Epidermal melanocyte (primary cell): ENCODE data around the gene PRSS12.
"Not testable (repeated sequence)": the region's sequence is repeated elsewhere in the genome, so short reads cannot be mapped to it uniquely, and the experiment has no call there.

Source experiments
- DNase-seq: peaks from one replicate; pipeline ENCODE4 v3.0.0; 2011; ENCODE audit warnings: low spot score; ENCODE audit not compliant: insufficient read length

The PRSS12 gene, protein sequence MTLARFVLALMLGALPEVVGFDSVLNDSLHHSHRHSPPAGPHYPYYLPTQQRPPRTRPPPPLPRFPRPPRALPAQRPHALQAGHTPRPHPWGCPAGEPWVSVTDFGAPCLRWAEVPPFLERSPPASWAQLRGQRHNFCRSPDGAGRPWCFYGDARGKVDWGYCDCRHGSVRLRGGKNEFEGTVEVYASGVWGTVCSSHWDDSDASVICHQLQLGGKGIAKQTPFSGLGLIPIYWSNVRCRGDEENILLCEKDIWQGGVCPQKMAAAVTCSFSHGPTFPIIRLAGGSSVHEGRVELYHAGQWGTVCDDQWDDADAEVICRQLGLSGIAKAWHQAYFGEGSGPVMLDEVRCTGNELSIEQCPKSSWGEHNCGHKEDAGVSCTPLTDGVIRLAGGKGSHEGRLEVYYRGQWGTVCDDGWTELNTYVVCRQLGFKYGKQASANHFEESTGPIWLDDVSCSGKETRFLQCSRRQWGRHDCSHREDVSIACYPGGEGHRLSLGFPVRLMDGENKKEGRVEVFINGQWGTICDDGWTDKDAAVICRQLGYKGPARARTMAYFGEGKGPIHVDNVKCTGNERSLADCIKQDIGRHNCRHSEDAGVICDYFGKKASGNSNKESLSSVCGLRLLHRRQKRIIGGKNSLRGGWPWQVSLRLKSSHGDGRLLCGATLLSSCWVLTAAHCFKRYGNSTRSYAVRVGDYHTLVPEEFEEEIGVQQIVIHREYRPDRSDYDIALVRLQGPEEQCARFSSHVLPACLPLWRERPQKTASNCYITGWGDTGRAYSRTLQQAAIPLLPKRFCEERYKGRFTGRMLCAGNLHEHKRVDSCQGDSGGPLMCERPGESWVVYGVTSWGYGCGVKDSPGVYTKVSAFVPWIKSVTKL

DNA sequence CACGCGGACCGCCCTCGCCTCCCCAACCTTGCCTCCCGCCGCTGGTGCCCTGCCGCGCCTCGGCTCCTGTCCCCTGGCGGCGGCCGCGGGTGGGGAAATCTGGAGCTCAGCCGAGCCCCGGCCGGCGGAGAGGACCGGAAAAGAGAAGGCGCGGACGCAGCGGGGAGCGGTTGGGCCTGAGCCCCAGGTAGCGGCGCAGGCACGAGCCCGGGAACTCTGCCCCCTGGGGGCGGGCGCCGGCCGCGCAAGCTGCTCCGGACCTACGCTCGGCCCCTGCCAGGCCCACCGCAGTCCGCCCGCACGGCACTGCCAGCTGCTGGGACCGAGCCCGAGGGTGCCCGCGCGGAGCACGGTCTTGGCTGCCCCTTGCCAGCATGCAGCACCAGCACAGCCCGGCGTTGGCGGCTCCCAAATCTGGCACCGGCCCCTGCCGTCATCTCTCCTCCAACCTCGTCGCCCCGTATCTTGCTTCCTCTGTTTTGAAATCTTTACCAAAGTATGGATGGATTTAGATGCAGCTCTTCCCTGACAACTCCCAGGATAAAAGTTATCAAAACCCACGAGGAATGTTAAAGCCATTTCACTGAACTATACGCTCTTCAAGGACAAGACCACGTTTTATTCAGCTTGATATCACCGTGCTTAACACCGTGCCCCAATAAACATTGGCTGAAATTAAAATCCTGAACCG lies at the start of gene PRSS12:
Gene PRSS12 (minus strand): TSS at position 161 of the 691 bp plus-strand sequence. CDS start 283 bp downstream, outside the sequence.
- DNase-seq = peak; percentile 65

DNA sequence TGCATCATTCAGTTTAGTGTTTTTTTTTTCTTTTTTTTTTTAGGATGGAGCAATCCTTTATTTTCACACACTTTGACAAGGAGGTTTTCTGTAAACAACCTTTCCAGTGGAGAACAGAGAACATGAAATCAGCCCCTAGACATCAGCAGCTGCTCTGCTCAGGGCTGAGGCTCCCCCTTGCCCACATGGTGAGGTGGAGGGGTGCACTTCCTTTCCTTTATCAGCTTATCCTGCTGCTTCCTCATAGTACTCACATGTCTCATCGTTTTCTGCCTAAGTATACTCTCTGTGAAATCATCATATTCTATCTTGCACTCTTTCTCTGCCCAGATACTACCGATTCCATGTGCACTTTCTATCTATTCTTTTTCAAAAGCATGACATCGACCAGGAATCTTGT lies 47.6 kb upstream of the PRSS12 start:
- DNase-seq = no peak

DNA sequence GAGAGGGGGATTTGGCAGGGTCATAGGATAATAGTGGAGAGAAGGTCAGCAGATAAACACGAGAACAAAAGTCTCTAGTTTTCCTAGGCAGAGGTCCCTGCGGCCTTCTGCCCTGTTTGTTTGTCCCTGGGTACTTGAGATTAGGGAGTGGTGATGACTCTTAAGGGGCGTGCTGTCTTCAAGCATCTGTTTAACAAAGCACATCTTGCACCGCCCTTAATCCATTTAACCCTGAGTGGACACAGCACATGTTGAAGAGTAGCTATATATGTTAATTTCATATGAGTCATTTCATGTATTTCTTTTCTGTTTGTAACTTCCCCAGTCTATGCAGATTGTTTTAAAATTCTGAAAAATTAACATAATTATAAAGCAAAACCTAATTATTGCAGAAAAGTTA lies 47.1 kb upstream of the PRSS12 start:
- DNase-seq = not testable (repeated sequence)

DNA sequence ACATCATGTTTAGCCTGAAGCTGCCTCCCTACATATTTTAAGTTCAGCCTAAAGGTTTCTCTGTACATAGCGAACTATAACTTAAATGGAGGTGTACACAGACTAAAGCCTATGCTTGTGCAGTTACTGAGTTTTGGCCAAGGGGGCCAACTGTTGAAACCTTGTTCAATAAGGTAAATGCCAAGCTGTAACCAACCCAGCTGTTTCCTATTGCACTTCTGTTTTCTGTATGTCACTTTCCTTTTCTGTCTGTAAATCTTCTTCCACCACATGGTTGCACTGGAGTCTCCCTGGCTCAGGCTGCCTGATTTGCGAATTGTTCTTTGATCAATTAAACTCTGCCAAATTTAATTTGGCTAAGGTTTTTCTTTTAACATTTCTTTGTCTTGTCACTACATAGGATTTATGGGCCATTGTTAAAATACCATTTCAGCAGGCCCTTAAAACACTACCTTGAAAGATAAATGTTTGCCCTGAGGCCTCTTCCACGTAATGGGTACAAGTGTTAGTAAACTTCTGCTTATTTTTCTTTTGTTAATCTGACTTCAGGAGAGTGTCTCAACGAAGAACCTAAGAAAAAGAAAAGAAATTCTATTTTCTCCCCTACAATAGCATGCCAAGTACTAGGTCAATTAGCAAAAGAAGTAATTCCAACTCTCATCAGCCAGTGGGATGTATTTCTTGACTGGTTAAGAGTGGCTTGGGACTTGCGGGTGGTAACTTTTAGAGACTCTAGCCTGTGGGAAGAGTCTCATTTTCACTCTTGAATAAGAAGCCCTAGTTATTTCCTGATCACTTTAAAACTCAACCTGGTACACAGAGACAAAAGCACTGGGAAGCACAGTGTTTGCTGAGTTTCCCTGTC lies 45.7 kb upstream of the PRSS12 start:
- DNase-seq = no peak

DNA sequence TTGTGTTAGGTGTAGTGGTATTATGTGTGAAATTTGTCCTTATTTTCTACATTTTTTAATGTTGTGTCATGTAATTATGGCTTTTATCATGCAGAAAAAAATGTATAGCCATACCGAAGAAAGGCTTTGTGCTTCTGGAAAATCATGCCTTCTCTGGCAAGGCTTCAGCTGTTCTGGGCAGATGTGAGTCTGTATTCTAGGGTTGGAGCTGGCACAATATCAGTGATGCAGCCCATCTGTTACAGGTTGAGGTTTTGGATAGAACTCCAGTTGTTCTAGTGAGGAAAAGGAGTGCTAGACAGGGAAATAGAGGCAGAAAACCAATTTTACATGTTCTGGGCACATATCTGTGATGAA lies 44.8 kb upstream of the PRSS12 start:
- no peak for DNase-seq

DNA sequence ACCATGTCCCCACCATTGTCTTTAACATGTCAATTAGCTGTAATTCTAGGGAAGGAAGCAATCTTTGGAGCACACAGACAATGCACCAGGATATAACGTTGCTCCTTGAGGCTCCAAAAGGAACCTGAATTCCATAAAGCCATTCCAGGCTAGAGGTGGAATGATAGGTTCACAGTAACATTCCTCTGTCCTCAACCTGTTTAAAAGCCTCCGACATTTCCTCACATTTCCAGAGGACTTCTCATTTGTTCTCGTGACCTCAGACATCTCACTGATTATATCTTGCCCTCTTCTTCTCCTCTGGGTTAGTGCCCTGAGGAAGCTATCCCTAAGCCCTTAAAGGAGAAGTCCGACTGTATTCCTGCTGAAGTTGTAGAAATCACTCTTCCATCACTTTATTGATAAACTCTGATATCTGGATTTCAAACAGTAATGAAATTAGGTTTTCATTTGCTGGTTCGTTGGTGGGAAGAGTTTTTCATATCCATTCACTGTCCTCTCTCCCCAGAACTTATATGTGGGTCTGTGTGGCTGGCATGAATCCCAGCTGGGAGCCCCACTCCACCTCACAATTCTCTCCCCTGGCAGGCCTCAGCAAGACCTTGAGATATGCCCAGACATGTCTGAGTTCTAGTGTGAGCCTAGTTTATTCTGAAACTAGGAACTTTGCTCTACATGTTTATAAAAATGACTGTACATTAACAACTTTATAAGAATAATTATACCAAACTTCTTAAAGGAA lies 44.2 kb upstream of the PRSS12 start:
- no peak for DNase-seq

DNA sequence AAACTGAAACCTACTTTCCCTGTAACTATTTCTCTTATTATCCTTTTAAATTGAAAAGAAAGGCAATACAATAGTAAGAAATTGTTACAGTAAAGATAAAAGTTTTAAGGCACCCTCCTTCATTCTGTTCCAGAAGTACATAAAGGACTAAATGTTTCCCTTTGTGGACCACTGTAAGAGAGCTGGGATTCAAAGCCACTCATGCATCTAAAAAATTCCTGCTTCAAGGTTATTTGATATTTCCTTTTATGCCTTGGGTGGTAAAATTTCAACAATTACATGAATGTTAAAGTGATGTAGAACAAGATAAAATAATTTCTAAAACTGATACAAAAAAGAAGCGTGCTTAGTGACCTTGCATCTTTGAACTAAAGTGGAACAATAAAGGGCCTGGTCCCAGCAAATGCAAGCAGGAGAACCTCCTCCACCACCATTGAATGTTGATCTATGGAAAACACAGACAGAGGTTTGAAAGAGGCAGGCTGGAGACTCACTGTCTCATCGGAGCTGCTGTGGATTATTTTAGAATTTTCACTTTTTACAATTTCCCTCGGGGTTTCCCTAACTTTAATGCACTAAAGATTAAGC lies 42.3 kb upstream of the PRSS12 start:
- no peak for DNase-seq

DNA sequence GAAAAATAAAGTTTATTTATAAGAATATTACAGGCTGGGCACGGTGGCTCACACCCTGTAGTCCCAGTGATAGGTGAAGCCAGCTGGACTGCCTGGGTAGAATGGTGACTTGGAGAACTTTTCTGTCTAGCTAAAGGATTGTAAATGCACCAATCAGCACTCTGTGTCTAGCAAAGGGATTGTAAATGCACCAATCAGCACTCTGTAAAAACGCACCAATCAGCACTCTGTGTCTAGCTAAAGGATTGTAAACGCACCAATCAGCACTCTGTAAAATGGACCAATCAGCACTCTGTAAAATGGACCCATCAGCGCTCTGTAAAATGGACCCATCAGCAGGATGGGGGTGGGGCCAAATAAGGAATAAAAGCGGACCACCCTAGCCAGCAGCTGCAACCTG lies 39.7 kb upstream of the PRSS12 start:
- DNase-seq = not testable (repeated sequence)

DNA sequence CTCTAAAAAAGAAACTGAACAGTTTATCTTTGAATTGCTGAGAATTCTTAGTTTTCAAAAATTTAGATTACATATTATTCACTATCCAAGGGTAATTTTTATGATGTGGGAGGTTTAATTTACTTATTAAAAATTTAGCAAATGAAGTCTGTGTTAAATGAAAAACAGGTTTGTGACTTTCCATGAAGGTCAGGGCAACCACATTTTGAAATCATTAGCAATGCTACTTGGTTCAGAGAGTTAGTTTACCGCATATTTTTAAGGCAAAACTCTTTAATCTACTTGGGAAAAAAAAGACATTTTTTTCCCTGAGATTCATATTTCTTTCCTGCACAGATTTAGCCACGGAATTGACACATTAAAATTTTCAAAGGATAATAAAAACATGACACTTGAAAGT lies 37.3 kb upstream of the PRSS12 start:
- no peak for DNase-seq

DNA sequence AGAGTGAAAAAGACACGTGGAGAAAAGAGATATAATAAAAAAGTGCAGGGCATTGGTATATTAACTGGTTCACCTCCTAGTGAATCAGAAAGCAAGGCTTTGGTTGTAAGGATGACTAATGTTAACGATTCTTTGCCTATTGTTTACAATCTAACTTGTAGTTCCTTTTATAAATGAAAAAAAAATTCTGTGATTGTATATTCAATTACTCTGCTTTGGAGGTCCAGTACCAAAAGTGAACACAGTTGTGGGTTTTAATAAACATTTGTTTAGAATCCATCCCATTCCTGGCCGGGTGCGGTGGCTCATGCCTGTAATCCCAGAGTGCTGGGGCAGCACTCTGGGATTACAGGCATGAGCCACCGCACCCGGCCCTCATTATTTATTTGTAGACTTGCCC lies 36.9 kb upstream of the PRSS12 start:
- no peak for DNase-seq

DNA sequence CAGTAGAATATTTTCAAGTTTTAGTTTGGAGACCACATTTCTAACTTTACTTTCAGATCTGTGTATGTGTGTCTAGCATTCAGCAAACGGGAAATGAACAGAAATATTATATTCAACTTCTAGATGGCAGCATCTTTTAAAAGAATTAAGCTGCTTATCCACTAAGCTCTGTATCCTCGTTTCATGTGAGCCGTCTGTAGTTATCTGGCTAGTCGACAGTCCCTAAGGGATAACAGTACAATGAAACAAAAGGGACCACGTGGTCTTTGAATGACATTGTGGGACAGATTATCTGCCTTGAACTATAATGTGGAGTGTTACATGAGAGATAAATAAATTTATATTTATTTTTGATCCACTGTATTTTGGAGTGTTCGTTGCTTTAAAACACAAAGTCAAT lies 35.8 kb upstream of the PRSS12 start:
- no peak for DNase-seq

DNA sequence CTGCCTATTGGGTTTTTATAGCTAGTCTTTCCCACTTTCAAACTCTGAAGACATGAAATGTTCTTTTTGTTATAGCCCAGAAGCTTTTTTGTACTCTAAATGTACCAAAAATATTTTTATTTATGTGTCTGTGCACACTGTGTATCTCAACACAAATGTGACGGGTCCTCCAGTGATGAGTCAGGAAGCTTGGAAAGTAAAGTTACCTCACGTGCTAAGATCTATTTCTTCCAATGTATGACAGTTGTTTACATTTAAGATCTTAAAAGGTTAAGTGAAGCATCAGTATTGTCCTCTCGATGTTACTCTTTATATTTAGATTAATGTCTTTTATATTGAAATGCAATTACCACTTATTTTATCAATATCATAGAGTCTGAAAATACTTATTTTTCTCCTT lies 29.1 kb upstream of the PRSS12 start:
- no peak for DNase-seq

DNA sequence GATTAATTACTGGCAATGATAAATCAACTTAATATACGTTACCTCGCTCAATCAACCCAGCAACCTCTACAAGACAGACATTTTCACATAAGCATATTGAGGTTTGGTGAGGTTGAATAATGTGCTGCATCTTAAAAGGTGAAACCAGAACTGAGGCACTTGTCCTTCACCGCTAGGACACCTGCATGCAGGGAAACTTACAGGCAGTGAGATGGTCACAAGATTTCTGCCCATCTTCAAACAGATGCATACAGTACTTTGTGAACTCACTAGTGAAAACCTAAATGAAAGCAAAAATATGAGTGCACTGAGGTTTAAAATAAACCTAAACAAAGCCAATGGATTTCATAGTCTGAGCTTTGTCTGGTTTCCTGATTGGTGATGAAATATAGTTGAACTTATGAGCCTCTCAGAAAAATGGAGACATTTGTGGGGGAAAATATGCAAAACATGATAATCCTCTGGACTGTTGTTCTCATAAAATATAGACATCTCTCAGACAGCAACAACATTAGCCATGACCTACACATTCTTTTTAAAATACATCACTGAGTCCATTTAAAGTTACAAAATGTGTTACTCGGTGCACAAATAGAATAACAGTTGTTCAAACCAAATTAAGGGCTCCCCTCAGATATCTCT lies 20.9 kb upstream of the PRSS12 start:
- no peak for DNase-seq

DNA sequence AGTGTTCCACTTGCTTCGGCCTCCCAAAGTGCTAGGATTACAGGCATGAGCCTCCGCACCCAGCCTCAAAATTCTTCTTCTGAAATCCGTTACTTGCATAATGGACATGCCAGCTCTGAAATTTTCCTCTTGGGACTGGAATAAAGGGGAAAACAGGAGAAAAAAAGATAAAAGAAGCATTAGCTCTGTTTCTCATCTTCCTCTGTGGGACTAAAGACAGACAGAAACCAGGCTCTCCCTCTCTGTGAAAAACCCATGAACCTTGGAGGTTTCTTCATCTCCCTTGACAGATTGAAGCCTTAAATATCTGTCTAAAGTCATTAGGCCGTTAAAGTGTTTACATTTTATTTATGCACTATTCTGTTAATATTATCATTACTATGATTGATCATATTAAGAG lies 19.4 kb upstream of the PRSS12 start:
- DNase-seq = no peak

DNA sequence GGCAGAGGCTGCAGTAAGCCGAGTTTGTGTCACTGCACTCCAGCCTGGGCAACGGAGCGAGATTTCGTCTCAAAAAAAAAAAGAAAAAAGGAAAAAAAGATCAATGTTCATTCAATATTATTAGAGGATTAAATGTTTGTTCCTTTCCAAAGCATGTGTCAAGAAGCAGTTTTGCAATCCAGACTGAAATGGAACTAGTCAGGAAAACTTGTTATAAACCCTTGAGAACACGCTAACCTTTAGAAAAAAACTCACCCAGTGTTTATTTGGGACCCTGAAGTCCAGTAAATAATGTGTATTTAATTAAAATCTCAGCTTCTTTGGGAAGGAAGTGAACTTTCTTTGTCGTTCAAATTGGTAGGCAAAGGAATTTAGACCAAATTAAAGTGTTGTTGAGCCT lies 16.4 kb upstream of the PRSS12 start:
- no peak for DNase-seq

DNA sequence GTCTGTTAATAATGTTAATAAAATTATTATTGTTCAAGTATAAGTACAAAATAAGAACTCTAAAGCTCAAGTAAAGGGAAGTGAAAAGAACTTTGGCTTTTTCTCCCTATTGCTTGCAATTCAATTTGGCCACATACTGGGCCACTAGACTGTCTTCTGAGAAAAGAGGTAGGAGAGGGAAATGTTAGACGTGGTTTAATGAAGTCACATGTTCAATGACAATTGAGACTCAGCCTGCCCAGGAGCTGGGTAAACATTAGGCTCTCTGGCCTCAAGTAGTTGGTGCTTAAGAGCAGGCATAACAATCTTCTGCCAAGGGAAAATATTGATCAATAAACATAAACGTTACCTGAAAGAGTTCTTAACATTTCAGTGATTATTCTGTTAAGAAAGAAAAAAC lies 15.1 kb upstream of the PRSS12 start:
- no peak for DNase-seq

DNA sequence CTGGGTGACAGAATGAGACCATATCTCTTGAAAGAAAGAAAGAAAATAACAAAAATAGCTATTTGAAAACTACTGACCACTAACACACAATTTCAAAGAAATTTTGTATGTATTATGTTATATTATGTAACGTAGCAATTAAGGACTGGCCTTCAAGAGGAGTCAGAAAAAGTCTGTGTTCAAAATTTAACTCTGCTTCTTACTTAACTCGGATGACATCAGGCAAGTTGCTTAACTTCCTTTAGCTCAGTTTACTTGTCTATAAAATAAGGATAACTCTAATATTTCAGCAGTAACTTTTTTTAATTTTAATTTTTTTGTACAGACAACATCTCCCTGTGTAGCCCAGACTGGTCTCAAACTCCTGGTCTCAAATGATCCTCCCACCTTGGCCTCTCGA lies 14.6 kb upstream of the PRSS12 start:
- DNase-seq = no peak

DNA sequence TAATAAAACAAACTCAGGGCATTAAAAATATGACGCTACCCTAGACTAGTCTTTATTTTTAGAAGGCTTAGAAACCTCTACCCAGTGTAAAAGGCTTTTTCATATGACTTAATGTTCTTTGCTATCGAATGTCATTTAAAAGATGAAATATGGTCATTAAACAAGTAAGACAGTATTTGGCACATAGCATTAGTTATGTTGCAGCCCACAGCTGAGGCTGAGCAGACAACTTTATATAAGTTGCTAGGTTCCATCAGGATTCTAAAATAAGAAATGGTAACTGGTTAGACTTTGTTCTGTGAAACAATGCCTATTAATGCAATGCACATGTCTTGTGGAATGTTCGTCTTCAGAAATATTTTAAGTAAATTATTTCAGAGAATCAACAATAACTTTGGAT lies 10.4 kb upstream of the PRSS12 start:
- DNase-seq = no peak

DNA sequence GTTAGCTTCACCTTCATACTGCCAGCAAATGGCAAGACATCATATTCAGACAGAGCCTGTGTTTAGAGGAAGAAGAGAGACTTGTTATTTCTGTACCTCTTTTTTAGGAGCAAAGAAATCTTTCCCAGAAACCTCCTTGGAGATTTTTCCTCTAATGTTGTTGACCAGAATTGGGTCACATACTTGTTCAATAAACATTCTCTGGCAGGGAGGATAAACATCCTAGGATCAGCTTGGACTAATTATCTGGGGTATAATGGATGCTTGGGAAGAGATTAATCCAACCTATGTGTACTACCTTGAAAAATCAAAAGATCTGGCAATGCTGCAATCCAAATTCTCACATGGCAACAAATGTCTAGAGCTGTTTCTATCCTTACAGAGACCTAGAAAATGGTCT lies 8.4 kb upstream of the PRSS12 start:
- no peak for DNase-seq

DNA sequence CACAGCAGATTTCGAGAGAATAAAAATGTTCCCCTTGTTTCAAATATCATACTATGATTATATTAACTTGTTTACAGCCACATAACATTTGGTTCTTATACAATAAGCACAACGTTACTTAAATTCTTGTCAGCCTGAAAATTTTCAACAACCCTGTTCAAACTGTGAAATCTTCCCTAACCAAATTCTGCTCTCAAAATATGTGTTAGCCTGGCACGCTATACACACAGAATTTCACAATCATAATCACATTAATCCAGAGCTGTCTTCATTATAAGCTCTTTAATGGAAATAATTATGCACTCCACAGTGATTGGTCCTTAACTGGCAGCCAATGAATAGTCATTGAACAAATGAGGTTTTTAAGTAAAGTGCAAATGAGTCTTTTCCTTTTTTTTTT lies 7.3 kb upstream of the PRSS12 start:
- DNase-seq = no peak
